IPS DF 6.9 (cell line): Measurements from ENCODE around the gene ABCG5.

Source experiments
- DNase-seq: peaks from one replicate; pipeline ENCODE4 v3.0.0-alpha.2; 2013; ENCODE audit warnings: low read depth, low spot score
- H3K27ac ChIP-seq: one replicate; pipeline ENCODE4 v1.5.1; 2013; ENCODE audit warnings: low read length, control low read depth
- H3K27me3 ChIP-seq: 2 replicates; pipeline ENCODE4 v1.6.1; 2013; ENCODE audit warnings: mild to moderate bottlenecking, low read length; ENCODE audit not compliant: control insufficient read depth, insufficient read depth
- H3K36me3 ChIP-seq: 2 replicates; pipeline ENCODE4 v1.6.1; 2013; ENCODE audit warnings: low read length; ENCODE audit not compliant: control insufficient read depth, insufficient read depth
- H3K4me1 ChIP-seq: 2 replicates; pipeline ENCODE4 v1.6.1; 2013; ENCODE audit warnings: low read length; ENCODE audit not compliant: control insufficient read depth, insufficient read depth
- H3K4me3 ChIP-seq: 2 replicates; pipeline ENCODE4 v1.5.1; 2013; ENCODE audit warnings: mild to moderate bottlenecking, low read length
- H3K9me3 ChIP-seq: 2 replicates; pipeline ENCODE4 v1.6.1; 2013; ENCODE audit warnings: low read length, inconsistent platforms; ENCODE audit not compliant: control insufficient read depth, insufficient read depth
- WGBS: extraction: QIAGEN DNeasy Blood & Tissue Kit; methylation state at CpG from one replicate; pipeline ENCODE4 v1.1.7; 2013; ENCODE audit warnings: mixed read lengths, missing lambda C conversion rate; ENCODE audit not compliant: insufficient read length, insufficient coverage; 5-methylcytosine and 5-hydroxymethylcytosine counted together

ABCG5 gene

DNA sequence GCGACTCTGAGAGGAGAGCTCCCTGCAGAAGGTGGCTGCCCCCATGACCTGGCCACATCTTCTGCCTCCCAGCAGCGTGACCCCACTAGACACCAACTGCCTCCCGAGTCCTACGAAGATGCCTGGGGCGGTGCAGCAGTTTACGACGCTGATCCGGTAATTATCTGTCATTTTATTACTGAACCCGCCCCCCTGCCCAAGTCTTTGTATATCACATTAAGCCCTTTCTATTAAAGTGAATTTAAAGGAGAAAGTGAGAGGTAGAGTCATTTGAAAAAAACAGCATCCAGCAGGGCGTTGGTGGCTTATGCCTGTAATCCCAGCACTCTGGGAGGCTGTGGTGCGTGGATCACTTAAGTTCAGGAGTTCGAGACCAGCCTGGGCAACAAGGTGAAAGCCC lies 33.5 kb upstream of the ABCG5 start:
- Histone ChIP-seq H3K36me3 (no peaks in the 10 kb centered on the region), H3K27ac (no peak overlapping the region), H3K4me1 (no peaks in the 10 kb centered on the region), H3K9me3 (no peaks in the 10 kb centered on the region), H3K4me3 (no peak overlapping the region), H3K27me3 (no peaks in the 10 kb centered on the region)
- no CpG with 5 or more reads among the region's 12 CpGs for WGBS
- DNase-seq, result no peak

DNA sequence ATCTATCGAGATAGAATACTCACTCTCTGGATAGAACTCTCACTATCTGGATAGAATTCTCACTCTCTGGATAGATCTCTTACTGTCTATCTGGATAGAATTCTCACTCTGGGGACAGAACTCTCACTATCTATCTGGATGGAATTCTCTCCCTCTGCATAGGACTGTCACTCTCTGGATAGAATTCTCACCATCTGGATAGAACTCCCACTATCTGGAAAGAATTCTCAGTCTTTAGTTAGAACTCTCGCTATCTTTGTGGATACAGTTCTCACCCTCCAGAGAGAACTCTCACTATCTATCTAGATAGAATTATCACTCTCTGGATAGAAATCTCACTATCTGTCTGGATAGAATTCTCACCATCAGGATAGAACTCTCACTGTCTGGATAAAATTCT lies 16.7 kb upstream of the ABCG5 start:
- no CpG with 5 or more reads among the region's 2 CpGs for WGBS
- Histone ChIP-seq H3K4me1 (no peaks in the 10 kb centered on the region), H3K27me3 (no peaks in the 10 kb centered on the region), H3K4me3 (no peak overlapping the region), H3K36me3 (no peaks in the 10 kb centered on the region), H3K9me3 (no peaks in the 10 kb centered on the region), H3K27ac (no peak overlapping the region)
- DNase-seq, result no peak

DNA sequence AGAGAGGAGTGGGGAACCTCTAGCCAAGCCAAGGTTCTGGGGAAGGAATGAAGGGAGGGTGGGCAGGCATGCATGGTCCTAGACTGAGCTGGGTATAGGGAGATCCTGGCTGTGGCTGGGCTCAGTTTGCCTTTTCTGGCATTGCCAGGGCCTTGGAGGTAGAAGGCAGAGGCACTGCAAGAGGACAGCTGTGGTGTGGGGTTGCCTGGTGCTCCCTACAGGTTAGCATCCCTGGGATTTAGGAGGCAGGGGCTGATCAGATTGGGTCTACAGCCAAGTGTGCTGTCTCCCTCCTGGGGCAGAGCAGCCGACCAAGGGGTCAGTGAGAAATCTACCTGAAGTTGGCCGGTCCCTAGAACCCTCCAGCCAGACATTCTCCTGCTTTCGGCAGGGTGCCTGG lies 16.0 kb upstream of the ABCG5 start:
- H3K36me3 ChIP-seq, result no peaks in the 10 kb centered on the region
- no peaks in the 10 kb centered on the region for H3K4me1 ChIP-seq
- H3K9me3 ChIP-seq, result no peaks in the 10 kb centered on the region
- no peak overlapping the region for H3K27ac ChIP-seq
- no peak for DNase-seq
- H3K27me3 ChIP-seq, result no peaks in the 10 kb centered on the region
- no CpG with 5 or more reads among the region's 3 CpGs for whole genome bisulfite sequencing
- no peak overlapping the region for H3K4me3 ChIP-seq

DNA sequence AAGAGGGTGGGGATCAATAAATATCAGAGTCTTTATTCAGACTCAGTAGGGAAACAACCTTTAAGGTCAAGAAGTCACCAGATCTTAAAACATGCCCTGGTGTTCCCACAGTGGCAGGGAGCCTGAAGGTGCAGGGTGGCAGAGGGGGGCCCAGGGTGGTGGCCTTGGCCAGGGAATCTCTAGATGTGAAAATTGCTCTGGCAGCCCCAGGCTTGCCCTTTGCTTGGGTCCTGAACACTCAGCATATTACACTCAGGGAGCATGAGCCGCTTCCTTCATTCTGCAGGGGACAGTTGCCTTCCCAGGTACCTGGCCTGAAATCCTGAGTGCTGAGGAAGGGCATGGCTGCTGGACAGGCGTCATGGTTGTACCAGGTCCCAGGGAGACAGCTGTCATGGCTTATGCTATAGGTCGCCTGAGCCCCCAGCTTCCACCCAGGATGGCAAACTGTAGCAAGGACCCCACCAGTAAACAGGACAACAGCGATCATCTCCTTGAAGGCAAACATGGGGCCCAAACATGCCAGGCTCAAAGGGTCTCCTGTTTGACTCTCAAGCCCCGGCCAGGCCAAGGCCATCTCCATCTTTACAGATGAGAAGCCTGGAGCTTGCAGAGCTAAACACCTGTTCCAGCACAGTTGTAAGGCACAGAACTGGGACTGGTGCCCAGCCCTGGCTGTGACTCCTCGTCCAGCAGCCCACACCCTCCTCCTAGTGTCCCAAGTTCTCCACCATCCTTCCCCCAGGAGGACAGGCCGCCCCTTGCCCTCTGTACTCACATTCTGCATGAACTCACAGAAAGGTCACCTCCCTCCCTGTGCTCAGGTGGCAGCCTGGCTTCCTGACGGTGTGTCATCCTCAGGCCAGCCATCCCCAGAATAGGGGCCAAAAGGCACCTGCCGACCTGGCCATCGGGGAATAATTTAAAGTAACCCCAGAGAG lies 14.8 kb upstream of the ABCG5 start:
- no peaks in the 10 kb centered on the region for H3K36me3 ChIP-seq
- H3K4me3 ChIP-seq, result no peak overlapping the region
- no peaks in the 10 kb centered on the region for H3K9me3 ChIP-seq
- no peaks in the 10 kb centered on the region for H3K27me3 ChIP-seq
- no peak overlapping the region for H3K27ac ChIP-seq
- DNase-seq, result no peak
- WGBS, result no CpG with 5 or more reads among the region's 10 CpGs
- H3K4me1 ChIP-seq, result no peaks in the 10 kb centered on the region

DNA sequence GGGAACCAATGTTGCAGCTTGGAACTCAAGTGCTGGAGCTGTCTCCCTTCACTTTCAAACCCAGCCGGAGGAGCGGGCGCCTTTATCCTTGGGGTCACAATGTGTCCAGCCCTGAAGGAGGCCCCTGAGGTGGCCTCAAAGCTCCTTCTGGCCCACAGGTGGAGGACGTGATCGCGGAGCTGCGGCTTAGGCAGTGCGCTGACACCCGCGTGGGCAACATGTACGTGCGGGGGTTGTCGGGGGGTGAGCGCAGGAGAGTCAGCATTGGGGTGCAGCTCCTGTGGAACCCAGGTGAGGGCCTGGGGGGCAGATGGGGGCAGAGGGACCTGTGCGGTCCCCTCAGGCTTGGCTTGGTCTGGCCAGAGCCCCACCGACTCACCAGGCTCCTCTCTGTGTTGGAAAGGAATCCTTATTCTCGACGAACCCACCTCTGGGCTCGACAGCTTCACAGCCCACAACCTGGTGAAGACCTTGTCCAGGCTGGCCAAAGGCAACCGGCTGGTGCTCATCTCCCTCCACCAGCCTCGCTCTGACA lies 13.6 kb upstream of the ABCG5 start:
- Histone ChIP-seq H3K4me3 (no peak overlapping the region), H3K4me1 (no peaks in the 10 kb centered on the region), H3K27ac (no peak overlapping the region), H3K36me3 (no peaks in the 10 kb centered on the region), H3K27me3 (no peaks in the 10 kb centered on the region), H3K9me3 (no peaks in the 10 kb centered on the region)
- DNase-seq, result no peak
- WGBS, result no CpG with 5 or more reads among the region's 21 CpGs

DNA sequence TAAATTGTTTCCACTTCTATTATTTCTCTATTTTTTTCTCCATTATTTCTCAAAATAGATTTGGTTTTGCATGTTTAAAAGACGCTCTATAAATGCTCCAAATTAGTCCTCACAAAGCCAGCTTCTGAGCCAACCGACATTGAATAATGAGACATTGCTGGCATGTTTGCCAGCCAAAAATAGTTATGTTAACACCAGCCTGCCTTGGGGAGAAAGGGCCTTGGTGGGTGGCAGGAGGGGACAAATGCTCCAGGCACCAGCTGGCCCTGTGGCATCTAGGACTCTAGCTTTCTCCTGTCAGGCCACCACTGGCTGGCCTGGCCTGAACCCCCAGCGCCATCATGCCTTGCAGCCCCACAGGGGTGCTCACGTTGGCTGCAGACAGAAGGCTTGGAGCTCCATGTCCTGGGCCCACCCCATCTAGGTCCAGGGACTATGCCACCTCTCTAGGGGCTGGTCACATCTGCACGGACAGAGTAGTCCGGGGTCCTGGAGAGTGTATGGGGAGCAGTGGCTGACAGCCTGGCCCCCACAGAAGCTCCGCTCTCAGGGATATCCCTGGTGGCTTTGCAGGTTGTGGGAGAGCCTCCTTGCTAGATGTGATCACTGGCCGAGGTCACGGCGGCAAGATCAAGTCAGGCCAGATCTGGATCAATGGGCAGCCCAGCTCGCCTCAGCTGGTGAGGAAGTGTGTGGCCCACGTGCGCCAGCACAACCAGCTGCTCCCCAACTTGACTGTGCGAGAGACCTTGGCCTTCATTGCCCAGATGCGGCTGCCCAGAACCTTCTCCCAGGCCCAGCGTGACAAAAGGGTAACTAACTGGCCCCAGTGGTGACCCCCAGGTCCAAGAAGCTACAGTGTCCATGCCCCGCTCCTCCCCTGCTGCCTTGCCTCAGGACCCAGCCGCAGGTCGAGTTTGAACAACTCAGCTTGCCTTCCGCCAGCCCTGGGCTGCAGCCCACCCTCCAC lies 12.7 kb upstream of the ABCG5 start:
- H3K36me3 ChIP-seq, result no peaks in the 10 kb centered on the region

DNA sequence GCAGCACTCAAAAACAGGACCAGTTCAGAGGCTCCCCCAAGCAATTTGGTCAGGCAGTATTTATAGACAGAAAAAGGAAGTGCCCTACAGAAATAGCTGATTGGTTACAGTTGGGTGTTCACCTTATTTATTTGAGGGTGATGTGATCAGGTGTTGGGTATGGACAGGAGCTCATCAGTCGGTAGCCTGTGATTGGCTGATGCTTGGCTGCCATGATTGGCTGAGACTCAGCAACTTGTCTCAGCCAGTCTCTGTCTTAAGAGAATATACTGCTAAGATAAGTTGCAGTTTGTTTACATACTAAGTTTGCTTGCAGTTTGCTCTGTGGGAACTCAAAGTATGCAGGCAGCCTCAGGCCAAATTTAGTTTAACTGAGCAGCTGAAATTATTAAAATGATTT lies 9.6 kb upstream of the ABCG5 start:
- DNase-seq, result no peak
- no CpG with 5 or more reads among the region's 1 CpG for WGBS
- Histone ChIP-seq H3K27me3 (no peaks in the 10 kb centered on the region), H3K4me1 (no peaks in the 10 kb centered on the region), H3K27ac (no peak overlapping the region), H3K36me3 (no peaks in the 10 kb centered on the region), H3K9me3 (no peaks in the 10 kb centered on the region), H3K4me3 (no peak overlapping the region)

More for the DNA sequence above, 12.7 kb upstream of the ABCG5 start:
- no peaks in the 10 kb centered on the region for H3K9me3 ChIP-seq
- H3K27ac ChIP-seq, result no peak overlapping the region
- H3K4me1 ChIP-seq, result no peaks in the 10 kb centered on the region
- H3K27me3 ChIP-seq, result no peaks in the 10 kb centered on the region
- H3K4me3 ChIP-seq, result no peak overlapping the region
- WGBS, result no CpG with 5 or more reads among the region's 20 CpGs
- DNase-seq, result no peak

DNA sequence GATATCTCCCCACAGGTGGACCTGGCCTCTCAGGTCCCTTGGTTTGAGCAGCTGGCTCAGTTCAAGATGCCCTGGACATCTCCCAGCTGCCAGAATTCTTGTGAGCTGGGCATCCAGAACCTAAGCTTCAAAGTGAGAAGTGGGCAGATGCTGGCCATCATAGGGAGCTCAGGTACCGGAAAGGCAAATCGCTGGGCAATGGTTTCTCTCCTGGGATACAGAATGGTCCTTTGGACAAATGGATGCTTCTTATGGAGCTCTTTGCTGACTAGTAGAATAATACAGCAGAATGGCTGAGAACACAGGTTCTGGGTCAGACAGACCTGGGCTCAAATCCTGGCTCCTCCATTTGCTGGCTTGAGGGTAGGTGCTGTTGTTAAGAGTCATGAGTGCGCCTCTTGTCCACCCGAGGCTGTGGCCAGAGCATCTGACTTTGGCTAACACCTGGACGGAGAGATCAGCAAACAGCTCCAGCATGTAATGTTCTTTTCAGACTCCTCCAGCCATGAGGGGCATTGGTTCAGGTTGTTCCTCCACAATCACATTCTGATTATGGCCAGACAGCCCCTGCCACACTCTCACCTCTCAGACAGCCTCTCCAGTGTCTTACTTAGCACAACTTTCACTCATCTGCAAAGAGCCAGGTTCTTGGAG lies 7.6 kb upstream of the ABCG5 start:
- Histone ChIP-seq H3K4me1 (no peaks in the 10 kb centered on the region), H3K27me3 (no peaks in the 10 kb centered on the region), H3K36me3 (no peaks in the 10 kb centered on the region), H3K4me3 (no peak overlapping the region), H3K9me3 (no peaks in the 10 kb centered on the region), H3K27ac (no peak overlapping the region)
- WGBS, result no CpG with 5 or more reads among the region's 5 CpGs
- no peak for DNase-seq

DNA sequence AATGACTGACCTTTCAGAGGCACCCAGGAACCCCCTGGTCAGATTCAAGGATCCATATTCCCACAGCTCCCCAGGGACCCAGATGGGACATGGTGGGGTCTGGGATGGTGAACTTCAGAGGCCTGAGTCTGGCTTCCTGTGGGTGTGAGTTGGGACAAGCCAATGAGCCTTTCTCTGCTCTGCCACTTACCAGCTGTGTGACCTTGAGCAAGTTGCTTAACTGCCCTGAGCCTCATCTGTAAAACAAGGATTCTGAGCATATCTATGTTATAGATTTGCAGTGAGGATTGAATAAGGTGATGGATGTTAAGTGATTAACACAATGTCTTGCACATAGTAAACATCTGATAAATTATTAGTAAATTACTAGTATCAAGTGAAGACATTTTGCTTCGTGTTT lies 6.5 kb upstream of the ABCG5 start:
- no peaks in the 10 kb centered on the region for H3K27me3 ChIP-seq
- H3K4me1 ChIP-seq, result no peaks in the 10 kb centered on the region; the same call in 1 of the 2 replicates
- WGBS, result no CpG with 5 or more reads among the region's 1 CpG
- no peak for DNase-seq
- H3K36me3 ChIP-seq, result no peaks in the 10 kb centered on the region
- no peaks in the 10 kb centered on the region for H3K9me3 ChIP-seq
- H3K27ac ChIP-seq, result no peak overlapping the region
- H3K4me3 ChIP-seq, result no peak overlapping the region

DNA sequence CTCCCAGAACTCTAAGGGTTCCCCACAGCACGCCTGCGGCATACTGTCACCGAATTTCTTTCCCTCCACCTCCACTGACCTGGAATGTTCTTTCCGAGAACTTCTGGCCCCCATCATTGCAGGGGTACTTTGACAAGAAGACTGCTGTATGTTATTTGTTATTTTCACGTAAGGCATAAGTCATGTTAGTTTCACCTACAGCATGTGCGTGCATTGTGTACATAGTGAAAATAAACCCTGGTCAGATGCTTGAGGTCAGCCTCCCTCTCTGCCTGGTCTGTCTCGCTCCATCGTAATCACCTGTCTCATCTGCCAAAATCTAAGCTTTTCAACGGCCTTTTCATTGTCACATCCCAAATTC lies 4.2 kb upstream of the ABCG5 start:
- Histone ChIP-seq H3K27me3 (no peaks in the 10 kb centered on the region), H3K4me3 (no peak overlapping the region), H3K27ac (no peak overlapping the region), H3K9me3 (no peaks in the 10 kb centered on the region), H3K36me3 (no peaks in the 10 kb centered on the region), H3K4me1 (no peaks in the 10 kb centered on the region; the same call in 1 of the 2 replicates)
- no CpG with 5 or more reads among the region's 9 CpGs for WGBS
- DNase-seq, result no peak
